Measurements from ENCODE around the gene ARIH1. TPM values are rescaled to one million over a fixed set of nuclear protein-coding genes. Genes with fewer than 3 reads are reported as not detected.

The ARIH1 gene
- total and polyA plus RNA-seq, 2 donors (not counting 3 experiments of a cell fraction or from before 2014, with no cell fraction given): 25.1 to 144 TPM

DNA sequence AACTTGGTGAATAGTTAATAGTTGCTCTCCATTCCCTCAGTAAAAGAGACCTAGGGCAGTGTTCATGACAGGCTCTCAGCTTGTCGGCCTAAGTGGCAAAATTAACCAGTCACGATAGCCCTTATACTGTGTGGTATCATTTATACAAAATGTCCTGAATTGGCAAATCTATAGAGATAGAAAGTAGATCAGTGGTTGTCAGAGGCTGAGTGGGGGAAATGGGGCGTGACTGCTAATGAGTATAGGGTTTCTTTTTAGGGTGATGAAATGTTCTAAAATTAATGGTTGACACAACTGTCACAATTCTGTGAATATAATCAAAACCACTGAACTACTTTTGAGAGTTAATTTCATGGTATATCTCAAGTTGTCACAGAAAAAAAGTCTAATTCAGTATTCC, 20.9 kb downstream of the ARIH1 start:
- H3K9me1 ChIP-seq (replicated peaks; ENCODE audit: control insufficient read depth, extremely low read depth, insufficient read depth, low read length): no peaks in the 10 kb centered on the region
- dilution Hi-C loops (cut with MboI; ENCODE audit: extremely low pct_ligation_motif_present, low sequenced_read_pairs) (no loop called here), intact Hi-C loops (cut with micrococcal nuclease) (no loop called here)
- no peaks in the 10 kb centered on the region for H3K27me3 ChIP-seq (ENCODE audit: control insufficient read depth in 2 of 2, insufficient read depth in 2 of 2, low read length in 2 of 2)
- H3K27ac ChIP-seq (ENCODE audit: insufficient read depth, low read depth, low read length): no peak overlapping the region
- no peak overlapping the region for H2AFZ ChIP-seq (ENCODE audit: low read depth, low read length)
- no peak for TF ChIP-seq MYC (IDR thresholded peaks at IDR 0.05; ENCODE audit: low read depth, low read length)
- TF ChIP-seq MAX (IDR thresholded peaks at IDR 0.05; ENCODE audit: insufficient read depth, insufficient read length): no peak
- H3K9ac ChIP-seq (replicated peaks; ENCODE audit: extremely low read depth, insufficient read depth, low read length): no peak overlapping the region
- peaks cover 45% of the 10 kb centered on the region for H4K20me1 ChIP-seq (replicated peaks; ENCODE audit: control insufficient read depth, extremely low read depth, insufficient read depth, low read length)
- no TSS peak for BruUV-seq (replicated peaks)
- no peaks in the 10 kb centered on the region for H3K9me3 ChIP-seq (replicated peaks; ENCODE audit: control insufficient read depth, insufficient read depth, low read length)
- H3K79me2 ChIP-seq (ENCODE audit: control insufficient read depth, insufficient read depth, low read length): peaks cover 98% of the 10 kb centered on the region
- H3K4me2 ChIP-seq (ENCODE audit: insufficient read depth, low read length): no peak overlapping the region
- FAIRE-seq (no peak), DNase-seq (ENCODE audit: low read depth, low spot score) (no peak)
- no peaks in the 10 kb centered on the region for H3K36me3 ChIP-seq (ENCODE audit: control insufficient read depth in 2 of 2, extremely low read depth in 1 of 2, insufficient read depth in 2 of 2, low read length in 2 of 2)
- H3K4me3 ChIP-seq (replicated peaks in 1 of 3; ENCODE audit: insufficient read depth in 1 of 3, low read depth in 1 of 3, low read length in 3 of 3): no peak overlapping the region
- ChIA-PET CTCF (interaction anchor here (0.8 to 3.4 kb wide), 4 partner anchors 12 to 42 kb away, joined by 3 to 9 read pairs (median 5); no protein-coding TSS in a partner anchor), POLR2A (no interaction called here)
- peaks cover 4% of the 10 kb centered on the region for H3K4me1 ChIP-seq (ENCODE audit: control insufficient read depth, extremely low read depth, insufficient read depth, low read length)

GRCh38 chr15:72496783-72497182, 22.7 kb downstream of the ARIH1 start:
- no peaks in the 10 kb centered on the region for H3K4me1 ChIP-seq (ENCODE audit: control insufficient read depth, extremely low read depth, insufficient read depth, low read length)
- no peak overlapping the region for H3K27ac ChIP-seq (ENCODE audit: insufficient read depth, low read depth, low read length)
- H3K4me2 ChIP-seq (ENCODE audit: insufficient read depth, low read length): no peak overlapping the region
- DNase-seq (ENCODE audit: low read depth, low spot score) (no peak), FAIRE-seq (no peak)
- intact Hi-C loops (cut with micrococcal nuclease) (no loop called here), dilution Hi-C loops (cut with MboI; ENCODE audit: extremely low pct_ligation_motif_present, low sequenced_read_pairs) (no loop called here)
- H2AFZ ChIP-seq (ENCODE audit: low read depth, low read length): no peak overlapping the region
- H3K36me3 ChIP-seq (ENCODE audit: control insufficient read depth in 2 of 2, extremely low read depth in 1 of 2, insufficient read depth in 2 of 2, low read length in 2 of 2): no peaks in the 10 kb centered on the region
- H3K27me3 ChIP-seq (ENCODE audit: control insufficient read depth in 2 of 2, insufficient read depth in 2 of 2, low read length in 2 of 2): no peaks in the 10 kb centered on the region
- no peaks in the 10 kb centered on the region for H3K9me1 ChIP-seq (replicated peaks; ENCODE audit: control insufficient read depth, extremely low read depth, insufficient read depth, low read length)
- ChIA-PET POLR2A (no interaction called here), CTCF (no interaction called here)
- no peak overlapping the region for H3K9ac ChIP-seq (replicated peaks; ENCODE audit: extremely low read depth, insufficient read depth, low read length)
- H4K20me1 ChIP-seq (replicated peaks; ENCODE audit: control insufficient read depth, extremely low read depth, insufficient read depth, low read length): peaks cover 37% of the 10 kb centered on the region
- H3K4me3 ChIP-seq (replicated peaks in 1 of 3; ENCODE audit: insufficient read depth in 1 of 3, low read depth in 1 of 3, low read length in 3 of 3): no peak overlapping the region
- no peak for TF ChIP-seq POLR2AphosphoS5 (IDR thresholded peaks at IDR 0.05; ENCODE audit: insufficient read depth, low read depth, low read length)
- TF ChIP-seq, protein P1, sequence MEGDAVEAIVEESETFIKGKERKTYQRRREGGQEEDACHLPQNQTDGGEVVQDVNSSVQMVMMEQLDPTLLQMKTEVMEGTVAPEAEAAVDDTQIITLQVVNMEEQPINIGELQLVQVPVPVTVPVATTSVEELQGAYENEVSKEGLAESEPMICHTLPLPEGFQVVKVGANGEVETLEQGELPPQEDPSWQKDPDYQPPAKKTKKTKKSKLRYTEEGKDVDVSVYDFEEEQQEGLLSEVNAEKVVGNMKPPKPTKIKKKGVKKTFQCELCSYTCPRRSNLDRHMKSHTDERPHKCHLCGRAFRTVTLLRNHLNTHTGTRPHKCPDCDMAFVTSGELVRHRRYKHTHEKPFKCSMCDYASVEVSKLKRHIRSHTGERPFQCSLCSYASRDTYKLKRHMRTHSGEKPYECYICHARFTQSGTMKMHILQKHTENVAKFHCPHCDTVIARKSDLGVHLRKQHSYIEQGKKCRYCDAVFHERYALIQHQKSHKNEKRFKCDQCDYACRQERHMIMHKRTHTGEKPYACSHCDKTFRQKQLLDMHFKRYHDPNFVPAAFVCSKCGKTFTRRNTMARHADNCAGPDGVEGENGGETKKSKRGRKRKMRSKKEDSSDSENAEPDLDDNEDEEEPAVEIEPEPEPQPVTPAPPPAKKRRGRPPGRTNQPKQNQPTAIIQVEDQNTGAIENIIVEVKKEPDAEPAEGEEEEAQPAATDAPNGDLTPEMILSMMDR (IDR thresholded peaks at IDR 0.05; ENCODE audit: extremely low read depth in 1 of 2, insufficient read depth in 1 of 2, low read depth in 1 of 2, low read length in 2 of 2): no peak
- no peak for TF ChIP-seq POLR2A (IDR thresholded peaks at IDR 0.05; ENCODE audit: low read depth, low read length)
- TF ChIP-seq EZH2 (IDR thresholded peaks at IDR 0.05; ENCODE audit: borderline replicate concordance, low read depth, low read length, severe bottlenecking): no peak
- TF ChIP-seq MAX (IDR thresholded peaks at IDR 0.05; ENCODE audit: insufficient read depth, insufficient read length): no peak
- no peak for TF ChIP-seq GATA2 (IDR thresholded peaks at IDR 0.05; ENCODE audit: insufficient read depth, insufficient read length, low read depth, low read length)
- no peak for TF ChIP-seq FOS (IDR thresholded peaks at IDR 0.05; ENCODE audit: borderline replicate concordance, insufficient read depth, low read length)
- TF ChIP-seq MYC (IDR thresholded peaks at IDR 0.05; ENCODE audit: low read depth, low read length): no peak
- TF ChIP-seq JUN (IDR thresholded peaks at IDR 0.05; ENCODE audit: borderline replicate concordance, insufficient read depth, insufficient read length, low read depth): no peak
- no peaks in the 10 kb centered on the region for H3K9me3 ChIP-seq (replicated peaks; ENCODE audit: control insufficient read depth, insufficient read depth, low read length)
- peaks cover 96% of the 10 kb centered on the region for H3K79me2 ChIP-seq (ENCODE audit: control insufficient read depth, insufficient read depth, low read length)
- BruUV-seq (replicated peaks): no TSS peak

All from endothelial cell of umbilical vein (primary cell).